GM12874 (cell line): Measurements from ENCODE around the gene ATRN.

Experiments used
- CTCF ChIP-seq: IDR thresholded peaks from 2 replicates; pipeline ENCODE4 v1.5.1; 2011; ENCODE audit warnings: low read depth, mild to moderate bottlenecking, control low read depth, low read length, moderate library complexity; ENCODE audit not compliant: insufficient read depth

Gene ATRN

GRCh38 chr20:3663858-3664257, 193.0 kb downstream of the ATRN start:
- TF ChIP-seq CTCF, result no peak

GRCh38 chr20:3667434-3668037, 196.7 kb downstream of the ATRN start:
- no peak for TF ChIP-seq CTCF

GRCh38 chr20:3669710-3670367, 199.0 kb downstream of the ATRN start:
- TF ChIP-seq CTCF, result no peak

GRCh38 chr20:3670511-3670910, 199.7 kb downstream of the ATRN start:
- TF ChIP-seq CTCF, result no peak

- TF ChIP-seq CTCF, result no peak
Observed at GRCh38 chr20:3670945-3671344, 200.1 kb downstream of the ATRN start.

- TF ChIP-seq CTCF, result no peak
Observed at GRCh38 chr20:3671986-3672546, 201.2 kb downstream of the ATRN start.

- no peak for TF ChIP-seq CTCF
Observed at GRCh38 chr20:3672547-3673171, 201.8 kb downstream of the ATRN start.
